ENCODE measurements around the gene CEP57L1. TPM values are rescaled to one million over a fixed set of nuclear protein-coding genes. Genes with fewer than 3 reads are reported as not detected.

CEP57L1 gene
- total RNA-seq, 1 experiment from 2014 or later, result 20.7 TPM

- H3K27ac ChIP-seq (ENCODE audit: low read depth, low read length), result no peak overlapping the region
- TF ChIP-seq YY1 (IDR thresholded peaks at IDR 0.05; ENCODE audit: extremely low read depth, insufficient replicate concordance, low read depth, low read length) (no peak), FOSL1 (IDR thresholded peaks at IDR 0.05; ENCODE audit: low read depth) (no peak), REST (IDR thresholded peaks at IDR 0.05; ENCODE audit: low read depth) (no peak), RAD21 (IDR thresholded peaks at IDR 0.05; ENCODE audit: low read depth) (no peak), JUND (IDR thresholded peaks at IDR 0.05) (no peak), ZBTB33 (IDR thresholded peaks at IDR 0.05; ENCODE audit: extremely low read depth, insufficient replicate concordance, low read length) (no peak), POLR2AphosphoS5 (IDR thresholded peaks at IDR 0.05; ENCODE audit: low read depth, low read length) (no peak), SIN3A (IDR thresholded peaks at IDR 0.05; ENCODE audit: low read depth) (no peak), SRF (IDR thresholded peaks at IDR 0.05; ENCODE audit: low read depth) (no peak)
- ATAC-seq, result no peak
- ChIA-PET POLR2A (no interaction called here), CTCF (no interaction called here), RAD21 (ENCODE audit: low non-redundant PET in 1 of 2, low total read pairs in 2 of 2, uncharacterized antibody in 2 of 2, unreplicated experiment in 2 of 2) (no interaction called here)
- H3K36me3 ChIP-seq (ENCODE audit: control insufficient read depth in 1 of 2, insufficient read depth in 2 of 2, low read length in 2 of 2), result no peaks in the 10 kb centered on the region
- no peak overlapping the region for H3K9ac ChIP-seq (ENCODE audit: low read length)
- H3K4me2 ChIP-seq (ENCODE audit: low read length), result no peak overlapping the region
- H4K20me1 ChIP-seq (ENCODE audit: insufficient read depth), result no peaks in the 10 kb centered on the region
- no peak for DNase-seq (ENCODE audit: low read depth, low spot score)
- peaks cover 2 to 11% of the 10 kb centered on the region in 2 experiments; a peak in 3 of 4 replicates for H3K4me1 ChIP-seq (ENCODE audit: control insufficient read depth in 1 of 2, insufficient read depth in 2 of 2, low read length in 2 of 2)
- peaks cover 7% of the 10 kb centered on the region; the same call in 1 of the 2 replicates for H3K79me2 ChIP-seq (ENCODE audit: insufficient read depth, low read length)
- H3K27me3 ChIP-seq (ENCODE audit: insufficient read depth, low read length), result no peaks in the 10 kb centered on the region
- no peak overlapping the region for H3K4me3 ChIP-seq (replicated peaks in 1 of 2; ENCODE audit: low read depth in 1 of 2, low read length in 2 of 2)
- no peaks in the 10 kb centered on the region for H3K9me3 ChIP-seq (ENCODE audit: control insufficient read depth in 1 of 2, insufficient read depth in 1 of 2, low read depth in 1 of 2, low read length in 2 of 2)
- H3K9me2 ChIP-seq (ENCODE audit: insufficient read depth), result no peaks in the 10 kb centered on the region
- intact Hi-C loops (cut with micrococcal nuclease), result no loop called here
- BruUV-seq (replicated peaks), result no TSS peak
- no peak overlapping the region for H2AFZ ChIP-seq (ENCODE audit: low read depth, low read length, poor library complexity, severe bottlenecking)
These were observed 6.3 kb upstream of the CEP57L1 start for GRCh38 chr6:109088995-109089394.

Data from HCT116 (cell line).